Endothelial cell (in vitro differentiated cells): ENCODE measurements around the gene PPP1CC. TPM values are rescaled to one million over a fixed set of nuclear protein-coding genes. Genes with fewer than 3 reads are reported as not detected.
"Not testable (repeated sequence)": the region's sequence is repeated elsewhere in the genome, so short reads cannot be mapped to it uniquely, and the experiment has no call there.

ENCODE experiments used
- DNase-seq: peaks from one replicate; pipeline ENCODE4 v3.0.0; 2021; ENCODE audit warnings: low spot score
- H3K27ac Mint-ChIP-seq: one replicate; pipeline ENCODE4 v1.8.0; 2021; ENCODE audit warnings: mixed read lengths, inconsistent platforms; ENCODE audit not compliant: unreplicated experiment
- H3K27me3 Mint-ChIP-seq: one replicate; pipeline ENCODE4 v1.8.0; 2021; ENCODE audit warnings: mild to moderate bottlenecking, moderate library complexity, mixed read lengths, inconsistent platforms; ENCODE audit not compliant: unreplicated experiment
- H3K36me3 Mint-ChIP-seq: one replicate; pipeline ENCODE4 v1.8.0; 2021; ENCODE audit warnings: mild to moderate bottlenecking, low read depth, mixed read lengths, inconsistent platforms; ENCODE audit not compliant: unreplicated experiment
- H3K4me1 Mint-ChIP-seq: one replicate; pipeline ENCODE4 v1.8.0; 2021; ENCODE audit warnings: mild to moderate bottlenecking, mixed read lengths, inconsistent platforms; ENCODE audit not compliant: unreplicated experiment
- H3K4me3 Mint-ChIP-seq: one replicate; pipeline ENCODE4 v1.8.0; 2021; ENCODE audit warnings: mild to moderate bottlenecking, mixed read lengths, inconsistent platforms; ENCODE audit not compliant: unreplicated experiment
- H3K9me3 Mint-ChIP-seq: one replicate; pipeline ENCODE4 v1.8.0; 2021; ENCODE audit warnings: mixed read lengths, inconsistent platforms; ENCODE audit not compliant: unreplicated experiment
- total RNA-seq: library from RNA; stranded (reverse); fragmentation: NEBNext Ultra II Directional; extraction: Animal tissue kit (Norgen Biotek cat#: 25700); gene quantifications from one replicate; pipeline ENCODE4 v1.2.1, GENCODE V29; 2021; ENCODE audit not compliant: unreplicated experiment
- TF ChIP-seq, protein P1 (sequence below): fragments of 200-600 bp; sonication (generic); IDR thresholded peaks from one replicate; pipeline ENCODE4 v1.5.0; 2021; ENCODE audit warnings: antibody characterized with exemption; ENCODE audit not compliant: unreplicated experiment

The PPP1CC gene
- total RNA-seq, 1 donor from 2014 or later, result 152 TPM

GRCh38 chr12:110742096-110742717, 484 bp downstream of the PPP1CC start:
- H3K27me3 Mint-ChIP-seq, result peaks cover 4% of the 10 kb centered on the region
- H3K4me1 Mint-ChIP-seq, result peaks cover 30% of the 10 kb centered on the region
- no peaks in the 10 kb centered on the region for H3K9me3 Mint-ChIP-seq
- peak overlapping the region; percentile 99 for H3K4me3 Mint-ChIP-seq
- peak; percentile 51 for DNase-seq
- TF ChIP-seq, protein P1, sequence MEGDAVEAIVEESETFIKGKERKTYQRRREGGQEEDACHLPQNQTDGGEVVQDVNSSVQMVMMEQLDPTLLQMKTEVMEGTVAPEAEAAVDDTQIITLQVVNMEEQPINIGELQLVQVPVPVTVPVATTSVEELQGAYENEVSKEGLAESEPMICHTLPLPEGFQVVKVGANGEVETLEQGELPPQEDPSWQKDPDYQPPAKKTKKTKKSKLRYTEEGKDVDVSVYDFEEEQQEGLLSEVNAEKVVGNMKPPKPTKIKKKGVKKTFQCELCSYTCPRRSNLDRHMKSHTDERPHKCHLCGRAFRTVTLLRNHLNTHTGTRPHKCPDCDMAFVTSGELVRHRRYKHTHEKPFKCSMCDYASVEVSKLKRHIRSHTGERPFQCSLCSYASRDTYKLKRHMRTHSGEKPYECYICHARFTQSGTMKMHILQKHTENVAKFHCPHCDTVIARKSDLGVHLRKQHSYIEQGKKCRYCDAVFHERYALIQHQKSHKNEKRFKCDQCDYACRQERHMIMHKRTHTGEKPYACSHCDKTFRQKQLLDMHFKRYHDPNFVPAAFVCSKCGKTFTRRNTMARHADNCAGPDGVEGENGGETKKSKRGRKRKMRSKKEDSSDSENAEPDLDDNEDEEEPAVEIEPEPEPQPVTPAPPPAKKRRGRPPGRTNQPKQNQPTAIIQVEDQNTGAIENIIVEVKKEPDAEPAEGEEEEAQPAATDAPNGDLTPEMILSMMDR, result no peak
- H3K36me3 Mint-ChIP-seq, result no peaks in the 10 kb centered on the region
- H3K27ac Mint-ChIP-seq, result peak overlapping the region; percentile 97

DNA sequence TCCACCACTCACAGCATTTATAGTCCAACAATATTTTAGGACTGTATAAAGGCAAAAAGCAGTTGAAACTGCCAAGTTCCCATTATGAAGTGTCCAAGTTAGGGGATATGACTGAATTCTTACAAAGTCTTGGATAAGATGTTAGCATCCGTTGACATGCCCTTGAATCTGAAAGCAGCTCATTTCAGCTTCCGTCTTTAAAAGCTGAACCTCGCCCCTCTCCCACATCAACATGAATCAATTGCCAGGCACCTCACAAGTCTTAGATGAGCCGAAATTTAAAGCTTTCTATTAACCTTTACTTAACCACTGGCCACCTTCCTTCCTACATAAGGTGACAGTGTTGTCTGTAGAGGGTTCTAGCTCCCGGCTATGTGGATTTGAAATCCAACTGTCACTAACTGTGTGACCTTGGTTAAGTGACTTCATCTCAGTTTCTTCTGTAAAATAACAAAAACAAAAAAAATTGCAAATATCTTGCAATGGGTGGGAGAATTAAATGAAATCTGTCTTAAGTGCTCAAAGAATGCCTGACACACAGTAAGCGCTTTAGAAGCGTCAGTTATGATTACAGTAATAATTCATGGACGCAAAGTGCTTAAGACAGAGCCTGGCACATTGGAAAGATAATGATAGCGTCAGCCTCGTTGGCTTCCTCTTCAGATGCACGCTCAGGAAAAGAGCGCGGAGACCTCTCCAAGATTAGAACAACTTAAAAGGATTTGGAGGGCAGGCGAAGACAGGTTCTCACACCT, 1.2 kb downstream of the PPP1CC start:
- DNase-seq, result no peak
- no peaks in the 10 kb centered on the region for H3K9me3 Mint-ChIP-seq
- H3K4me1 Mint-ChIP-seq, result peaks cover 30% of the 10 kb centered on the region
- H3K27ac Mint-ChIP-seq, result peak overlapping the region; percentile 97
- peaks cover 4% of the 10 kb centered on the region for H3K27me3 Mint-ChIP-seq
- peak overlapping the region; percentile 99 for H3K4me3 Mint-ChIP-seq
- TF ChIP-seq, protein P1, result no peak
- no peaks in the 10 kb centered on the region for H3K36me3 Mint-ChIP-seq

- Mint-ChIP-seq H3K27ac (no peak overlapping the region), H3K36me3 (peaks cover 4% of the 10 kb centered on the region), H3K4me3 (peak overlapping the region; percentile 68), H3K27me3 (peaks cover 3% of the 10 kb centered on the region), H3K4me1 (peaks cover 30% of the 10 kb centered on the region), H3K9me3 (no peaks in the 10 kb centered on the region)
- no peak for DNase-seq
- TF ChIP-seq, protein P1, result no peak
Measured at GRCh38 chr12:110739894-110740293, 2.8 kb downstream of the PPP1CC start.

DNA sequence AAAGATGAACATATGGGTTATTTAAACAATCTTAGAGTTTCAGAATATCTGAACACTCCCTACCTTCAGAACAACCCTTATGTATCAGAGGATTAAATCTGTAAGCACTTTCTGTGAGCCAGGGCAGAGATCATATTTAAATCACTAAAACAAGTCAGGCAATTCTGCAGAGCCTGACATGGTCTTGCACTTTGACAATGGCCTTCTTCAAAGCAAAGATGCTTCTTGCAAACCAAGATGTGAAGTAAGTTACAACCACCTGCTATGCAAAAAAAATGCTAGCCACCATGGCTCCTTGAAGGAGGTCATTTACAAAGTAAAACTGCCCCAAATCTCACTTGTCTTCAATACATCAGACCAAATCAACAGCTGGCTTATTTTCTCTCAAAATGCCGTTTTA, 3.2 kb downstream of the PPP1CC start:
- no peak for DNase-seq
- H3K36me3 Mint-ChIP-seq, result peaks cover 4% of the 10 kb centered on the region
- TF ChIP-seq, protein P1, result no peak
- no peaks in the 10 kb centered on the region for H3K9me3 Mint-ChIP-seq
- H3K4me1 Mint-ChIP-seq, result peaks cover 30% of the 10 kb centered on the region
- H3K27me3 Mint-ChIP-seq, result peaks cover 3% of the 10 kb centered on the region
- no peak overlapping the region for H3K4me3 Mint-ChIP-seq
- H3K27ac Mint-ChIP-seq, result no peak overlapping the region

DNA sequence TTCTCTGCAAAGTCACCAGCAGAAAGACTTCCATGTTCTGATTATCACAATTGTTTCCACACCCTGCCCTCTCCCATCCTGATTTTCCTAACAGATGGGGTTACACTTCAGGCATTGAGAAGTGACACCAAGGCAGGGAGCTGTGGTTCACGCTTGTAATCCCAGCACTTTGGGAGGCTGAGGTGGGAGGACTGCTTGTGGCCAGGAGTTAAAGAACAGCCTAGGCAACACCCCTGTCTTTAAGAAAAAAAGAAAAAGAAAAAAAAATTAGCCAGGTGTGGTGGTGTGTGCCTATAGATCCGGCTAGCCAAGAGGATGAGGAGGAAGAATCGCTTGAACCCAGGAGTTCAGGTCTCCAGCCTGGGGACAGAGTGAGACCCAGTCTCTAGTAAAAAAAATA, 5.2 kb downstream of the PPP1CC start:
- H3K27ac Mint-ChIP-seq, result no peak overlapping the region
- H3K36me3 Mint-ChIP-seq, result peaks cover 6% of the 10 kb centered on the region
- H3K9me3 Mint-ChIP-seq, result no peaks in the 10 kb centered on the region
- no peak overlapping the region for H3K4me3 Mint-ChIP-seq
- TF ChIP-seq, protein P1, result no peak
- no peak for DNase-seq
- peaks cover 2% of the 10 kb centered on the region for H3K27me3 Mint-ChIP-seq
- peaks cover 28% of the 10 kb centered on the region for H3K4me1 Mint-ChIP-seq

GRCh38 chr12:110737016-110737415, 5.7 kb downstream of the PPP1CC start:
- not testable (repeated sequence) for H3K9me3 Mint-ChIP-seq, DNase-seq, H3K27ac Mint-ChIP-seq, H3K36me3 Mint-ChIP-seq, H3K27me3 Mint-ChIP-seq, H3K4me3 Mint-ChIP-seq
- H3K4me1 Mint-ChIP-seq, result peaks cover 30% of the 10 kb centered on the region
